Caco-2 (cell line): ENCODE measurements around the gene FER. TPM values are rescaled to one million over a fixed set of nuclear protein-coding genes. Genes with fewer than 3 reads are reported as not detected.

Experiments used
- BruUV-seq: library from RNA; stranded (reverse); fragments of 400-500 nt; replicated peaks from 2 replicates; lab custom pipeline; 2021; lab: Mats Ljungman, UMichigan
- CTCF ChIA-PET: fragments of 300-600 bp; sonication (Branson Sonifier 250); formaldehyde crosslinking; loops from one replicate; lab custom pipeline; 2022; ENCODE audit warnings: antibody characterized with exemption; lab: Charles Lee
- POLR2A ChIA-PET: fragments of 300-600 bp; sonication (Branson Sonifier 250); formaldehyde crosslinking; loops from one replicate; lab custom pipeline; 2022; ENCODE audit warnings: antibody characterized with exemption; lab: Charles Lee
- DNase-seq, 2 experiments: peaks; one replicate each; pipeline versions ENCODE4 v3.0.0 to v3.0.0-alpha.2; 2020 to 2022
- H3K27me3 ChIP-seq: replicated peaks from 2 replicates; pipeline ENCODE4 v1.6.0; 2011; ENCODE audit warnings: low read length; ENCODE audit not compliant: control insufficient read depth, insufficient read depth
- H3K36me3 ChIP-seq: 2 replicates; pipeline ENCODE4 v1.5.1; 2011; ENCODE audit warnings: low read length; ENCODE audit not compliant: control insufficient read depth, insufficient read depth
- H3K4me1 ChIP-seq: fragments of 250-450 bp; sonication (Bioruptor Pico); 2 replicates; pipeline ENCODE4 v1.5.1; 2020; ENCODE audit warnings: mild to moderate bottlenecking
- H3K4me3 ChIP-seq: 2 replicates; pipeline ENCODE4 v1.5.1; 2011; ENCODE audit warnings: low read depth, mild to moderate bottlenecking, control low read depth, low read length
- H3K9me3 ChIP-seq: fragments of 250-450 bp; sonication (Bioruptor Pico); 2 replicates; pipeline ENCODE4 v1.5.1; 2020; ENCODE audit warnings: mild to moderate bottlenecking, moderate library complexity
- H3K27ac Mint-ChIP-seq: one replicate; pipeline ENCODE4 v1.8.0; 2022; ENCODE audit warnings: mixed read lengths; ENCODE audit not compliant: unreplicated experiment
- H3K27me3 Mint-ChIP-seq: one replicate; pipeline ENCODE4 v1.8.0; 2022; ENCODE audit warnings: mixed read lengths; ENCODE audit not compliant: insufficient read depth, unreplicated experiment
- H3K36me3 Mint-ChIP-seq: one replicate; pipeline ENCODE4 v1.8.0; 2022; ENCODE audit warnings: mild to moderate bottlenecking, mixed read lengths; ENCODE audit not compliant: insufficient read depth, unreplicated experiment
- H3K4me1 Mint-ChIP-seq: one replicate; pipeline ENCODE4 v1.8.0; 2022; ENCODE audit warnings: low read depth, mixed read lengths; ENCODE audit not compliant: unreplicated experiment
- H3K4me3 Mint-ChIP-seq: one replicate; pipeline ENCODE4 v1.8.0; 2022; ENCODE audit warnings: mild to moderate bottlenecking, moderate library complexity, mixed read lengths; ENCODE audit not compliant: unreplicated experiment
- H3K9me3 Mint-ChIP-seq: one replicate; pipeline ENCODE4 v1.8.0; 2022; ENCODE audit warnings: mixed read lengths; ENCODE audit not compliant: unreplicated experiment
- intact Hi-C: fragments of 100-400 bp; cut with micrococcal nuclease; formaldehyde crosslinking; loops from one replicate; pipeline ENCODE4 v1.10.0; 2022; ENCODE audit not compliant: unreplicated experiment
- total RNA-seq: library from RNA; stranded (reverse); gene quantifications from 2 replicates; pipeline ENCODE4 v1.2.3, GENCODE V29; 2022
- TF ChIP-seq, protein P1 (sequence below), 2 experiments: fragments of 200-600 bp in 1 of 2; IDR thresholded peaks; 1 replicate in 1 of 2; 2 replicates in 1 of 2; pipeline versions ENCODE4 v1.5.1 to v1.8.0; 2011 to 2022; ENCODE audit warnings: antibody characterized with exemption in 1 of 2, control low read depth in 1 of 2, inconsistent platforms in 1 of 2, low read depth in 1 of 2, low read length in 1 of 2, mild to moderate bottlenecking in 1 of 2, moderate library complexity in 1 of 2; ENCODE audit not compliant: insufficient read depth in 1 of 2, severe bottlenecking in 1 of 2, unreplicated experiment in 1 of 2

The FER gene
- total RNA-seq, 1 experiment from 2014 or later, result 43.1 TPM

- Mint-ChIP-seq H3K4me1 (no peaks in the 10 kb centered on the region), H3K9me3 (no peaks in the 10 kb centered on the region), H3K27me3 (no peaks in the 10 kb centered on the region), H3K36me3 (no peaks in the 10 kb centered on the region), H3K27ac (no peak overlapping the region), H3K4me3 (no peak overlapping the region)
- H3K9me3 ChIP-seq, result no peaks in the 10 kb centered on the region
- no peak overlapping the region for H3K4me3 ChIP-seq
- DNase-seq, result no peak
- ChIA-PET POLR2A (no interaction called here), CTCF (no interaction called here)
- H3K27me3 ChIP-seq, result no peaks in the 10 kb centered on the region
- H3K36me3 ChIP-seq, result no peaks in the 10 kb centered on the region
- BruUV-seq, result no TSS peak
- intact Hi-C loops, result no loop called here
- no peaks in the 10 kb centered on the region for H3K4me1 ChIP-seq
- TF ChIP-seq, protein P1, sequence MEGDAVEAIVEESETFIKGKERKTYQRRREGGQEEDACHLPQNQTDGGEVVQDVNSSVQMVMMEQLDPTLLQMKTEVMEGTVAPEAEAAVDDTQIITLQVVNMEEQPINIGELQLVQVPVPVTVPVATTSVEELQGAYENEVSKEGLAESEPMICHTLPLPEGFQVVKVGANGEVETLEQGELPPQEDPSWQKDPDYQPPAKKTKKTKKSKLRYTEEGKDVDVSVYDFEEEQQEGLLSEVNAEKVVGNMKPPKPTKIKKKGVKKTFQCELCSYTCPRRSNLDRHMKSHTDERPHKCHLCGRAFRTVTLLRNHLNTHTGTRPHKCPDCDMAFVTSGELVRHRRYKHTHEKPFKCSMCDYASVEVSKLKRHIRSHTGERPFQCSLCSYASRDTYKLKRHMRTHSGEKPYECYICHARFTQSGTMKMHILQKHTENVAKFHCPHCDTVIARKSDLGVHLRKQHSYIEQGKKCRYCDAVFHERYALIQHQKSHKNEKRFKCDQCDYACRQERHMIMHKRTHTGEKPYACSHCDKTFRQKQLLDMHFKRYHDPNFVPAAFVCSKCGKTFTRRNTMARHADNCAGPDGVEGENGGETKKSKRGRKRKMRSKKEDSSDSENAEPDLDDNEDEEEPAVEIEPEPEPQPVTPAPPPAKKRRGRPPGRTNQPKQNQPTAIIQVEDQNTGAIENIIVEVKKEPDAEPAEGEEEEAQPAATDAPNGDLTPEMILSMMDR (IDR thresholded peaks at IDR 0.05; ENCODE audit: insufficient read depth in 1 of 2, low read depth in 1 of 2, low read length in 1 of 2, severe bottlenecking in 1 of 2, unreplicated experiment in 1 of 2), result no peak
These were observed 199.5 kb downstream of the FER start for GRCh38 chr5:108947164-108947563.

GRCh38 chr5:108950276-108950675 is 202.6 kb downstream of the FER start:
- H3K4me3 ChIP-seq, result no peak overlapping the region
- no peaks in the 10 kb centered on the region for H3K36me3 Mint-ChIP-seq
- no peaks in the 10 kb centered on the region for H3K36me3 ChIP-seq
- H3K27ac Mint-ChIP-seq, result no peak overlapping the region
- TF ChIP-seq, protein P1 (IDR thresholded peaks at IDR 0.05; ENCODE audit: insufficient read depth in 1 of 2, low read depth in 1 of 2, low read length in 1 of 2, severe bottlenecking in 1 of 2, unreplicated experiment in 1 of 2), result no peak
- BruUV-seq, result no TSS peak
- H3K4me1 ChIP-seq, result no peaks in the 10 kb centered on the region
- H3K9me3 Mint-ChIP-seq, result no peaks in the 10 kb centered on the region
- CTCF ChIA-PET, result no interaction called here
- POLR2A ChIA-PET, result no interaction called here
- H3K4me3 Mint-ChIP-seq, result no peak overlapping the region
- DNase-seq, result no peak
- H3K4me1 Mint-ChIP-seq, result no peaks in the 10 kb centered on the region
- no peaks in the 10 kb centered on the region for H3K9me3 ChIP-seq
- no peaks in the 10 kb centered on the region for H3K27me3 ChIP-seq
- no peaks in the 10 kb centered on the region for H3K27me3 Mint-ChIP-seq
- intact Hi-C loops, result no loop called here

DNA sequence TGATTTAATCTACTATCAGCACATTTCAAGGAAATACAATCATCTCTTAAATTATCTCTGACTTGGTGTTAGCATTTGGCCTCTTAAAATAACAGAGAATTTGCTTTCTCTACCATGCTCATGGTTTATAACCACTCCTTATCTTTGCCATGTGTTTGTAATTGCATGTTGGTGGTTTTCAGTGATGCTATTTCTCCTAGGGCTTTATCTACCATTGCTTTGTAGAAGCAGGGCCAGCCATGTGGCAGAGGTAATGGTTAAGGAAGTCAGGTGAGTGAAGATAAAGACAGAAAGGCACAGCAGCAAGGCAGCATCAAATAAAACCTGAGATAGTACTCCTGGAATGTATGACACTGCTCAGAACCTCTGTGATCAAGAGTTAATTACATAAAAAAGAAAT is 206.2 kb downstream of the FER start:
- Histone ChIP-seq H3K36me3 (no peaks in the 10 kb centered on the region), H3K4me1 (no peaks in the 10 kb centered on the region), H3K9me3 (no peaks in the 10 kb centered on the region), H3K4me3 (no peak overlapping the region), H3K27me3 (no peaks in the 10 kb centered on the region)
- Mint-ChIP-seq H3K27ac (no peak overlapping the region), H3K27me3 (no peaks in the 10 kb centered on the region), H3K4me3 (no peak overlapping the region), H3K36me3 (no peaks in the 10 kb centered on the region), H3K4me1 (no peaks in the 10 kb centered on the region), H3K9me3 (no peaks in the 10 kb centered on the region)
- DNase-seq, result peak in 1 of 2 experiments; percentile 2
- BruUV-seq, result no TSS peak
- ChIA-PET POLR2A (no interaction called here), CTCF (no interaction called here)
- TF ChIP-seq, protein P1 (IDR thresholded peaks at IDR 0.05; ENCODE audit: insufficient read depth in 1 of 2, low read depth in 1 of 2, low read length in 1 of 2, severe bottlenecking in 1 of 2, unreplicated experiment in 1 of 2), result no peak
- intact Hi-C loops, result no loop called here
